Trophoblast cell (in vitro differentiated cells and primary cell): ENCODE measurements around the gene GAGE10.

Experiments used
- DNase-seq, 2 donors: peaks; one replicate each; pipeline ENCODE4 v3.0.0-alpha.2; 2016
- H2AFZ ChIP-seq: 2 replicates; pipeline ENCODE4 v1.6.1; 2013; ENCODE audit warnings: low read length, moderate library complexity, mild to moderate bottlenecking; ENCODE audit not compliant: insufficient read depth, poor library complexity
- H2AK5ac ChIP-seq: 2 replicates; pipeline ENCODE4 v1.6.1; 2013; ENCODE audit warnings: mild to moderate bottlenecking, low read length
- H2BK120ac ChIP-seq: 2 replicates; pipeline ENCODE4 v1.6.1; 2013; ENCODE audit warnings: low read length, mild to moderate bottlenecking, moderate library complexity; ENCODE audit not compliant: insufficient read depth, poor library complexity
- H2BK12ac ChIP-seq: 2 replicates; pipeline ENCODE4 v1.6.1; 2013; ENCODE audit warnings: mild to moderate bottlenecking, low read length, moderate library complexity
- H2BK5ac ChIP-seq: 2 replicates; pipeline ENCODE4 v1.6.1; 2013; ENCODE audit warnings: low read length, low read depth, moderate library complexity, mild to moderate bottlenecking; ENCODE audit not compliant: poor library complexity
- H3K14ac ChIP-seq: 2 replicates; pipeline ENCODE4 v1.6.1; 2013; ENCODE audit warnings: mild to moderate bottlenecking, low read length
- H3K18ac ChIP-seq: 2 replicates; pipeline ENCODE4 v1.6.1; 2013; ENCODE audit warnings: mild to moderate bottlenecking, low read length
- H3K23ac ChIP-seq: 2 replicates; pipeline ENCODE4 v1.6.1; 2013; ENCODE audit warnings: low read length
- H3K27ac ChIP-seq: 2 replicates; pipeline ENCODE4 v1.5.1; 2013; ENCODE audit warnings: low read depth, mild to moderate bottlenecking, inconsistent platforms, low read length, moderate library complexity
- H3K27me3 ChIP-seq: 2 replicates; pipeline ENCODE4 v1.6.1; 2013; ENCODE audit warnings: inconsistent platforms, mild to moderate bottlenecking, low read length, moderate library complexity; ENCODE audit not compliant: insufficient read depth
- H3K36me3 ChIP-seq, 2 experiments: 1 replicate in 1 of 2; 2 replicates in 1 of 2; pipeline ENCODE4 v1.6.1; 2013; ENCODE audit warnings: low read length in 2 of 2, mild to moderate bottlenecking in 2 of 2, moderate library complexity in 1 of 2; ENCODE audit not compliant: insufficient read depth in 2 of 2, control insufficient read depth in 1 of 2
- H3K4ac ChIP-seq: 2 replicates; pipeline ENCODE4 v1.6.1; 2013; ENCODE audit warnings: low read depth, mild to moderate bottlenecking, low read length, moderate library complexity
- H3K4me1 ChIP-seq, 2 experiments: 1 replicate in 1 of 2; 2 replicates in 1 of 2; pipeline ENCODE4 v1.6.1; 2013; ENCODE audit warnings: low read length in 2 of 2, mild to moderate bottlenecking in 2 of 2, moderate library complexity in 1 of 2; ENCODE audit not compliant: insufficient read depth in 2 of 2, control insufficient read depth in 1 of 2
- H3K4me2 ChIP-seq: 2 replicates; pipeline ENCODE4 v1.6.1; 2013; ENCODE audit warnings: inconsistent platforms, mild to moderate bottlenecking, low read length, moderate library complexity
- H3K4me3 ChIP-seq: 2 replicates; pipeline ENCODE4 v1.5.1; 2013; ENCODE audit warnings: mild to moderate bottlenecking, low read depth, low read length, inconsistent platforms
- H3K79me1 ChIP-seq: one replicate; pipeline ENCODE4 v1.6.1; 2013; ENCODE audit warnings: low read length
- H3K79me2 ChIP-seq: 2 replicates; pipeline ENCODE4 v1.6.1; 2013; ENCODE audit warnings: low read length, mild to moderate bottlenecking; ENCODE audit not compliant: control insufficient read depth, insufficient read depth, poor library complexity
- H3K9ac ChIP-seq: 2 replicates; pipeline ENCODE4 v1.6.1; 2013; ENCODE audit warnings: mild to moderate bottlenecking, low read length
- H3K9me3 ChIP-seq: 2 replicates; pipeline ENCODE4 v1.6.1; 2013; ENCODE audit warnings: low read depth, mild to moderate bottlenecking, control low read depth, inconsistent platforms, low read length; ENCODE audit not compliant: insufficient read depth
- H4K12ac ChIP-seq: 2 replicates; pipeline ENCODE4 v1.6.1; 2013; ENCODE audit warnings: low read depth, mild to moderate bottlenecking, low read length, moderate library complexity
- H4K8ac ChIP-seq: 2 replicates; pipeline ENCODE4 v1.6.1; 2013; ENCODE audit warnings: low read depth, mild to moderate bottlenecking, low read length, moderate library complexity
- H4K91ac ChIP-seq: one replicate; pipeline ENCODE4 v1.6.1; 2013; ENCODE audit warnings: low read depth, mild to moderate bottlenecking, low read length, moderate library complexity
- WGBS: extraction: QIAGEN DNeasy Blood & Tissue Kit; methylation state at CpG from one replicate; pipeline ENCODE4 v1.1.7; 2013; ENCODE audit warnings: missing lambda C conversion rate; ENCODE audit not compliant: insufficient read length, insufficient coverage; ENCODE audit errors: extremely low coverage; 5-methylcytosine and 5-hydroxymethylcytosine counted together

The GAGE10 gene

DNA sequence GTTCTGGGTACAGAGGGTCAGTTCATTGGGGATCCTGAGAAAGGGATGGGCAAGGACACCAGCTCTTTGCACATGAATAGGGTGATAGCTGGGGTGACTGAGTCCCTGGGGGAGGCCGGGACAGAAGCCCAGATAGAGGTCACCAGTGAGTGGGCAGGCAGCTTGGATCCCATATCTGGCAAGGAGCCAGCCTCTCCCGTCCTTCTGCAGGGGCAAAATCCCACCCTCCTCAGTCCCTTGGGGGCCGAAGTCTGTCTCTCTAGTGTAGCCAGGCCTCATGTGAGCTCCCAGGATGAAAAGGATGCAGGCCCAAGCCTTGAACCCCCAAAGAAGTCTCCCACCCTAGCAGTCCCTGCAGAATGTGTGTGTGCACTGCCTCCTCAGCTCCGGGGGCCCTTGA is 16.9 kb upstream of the GAGE10 start:
- no peak overlapping the region for H3K27ac ChIP-seq
- H4K91ac ChIP-seq: no peak overlapping the region
- H3K18ac ChIP-seq: no peak overlapping the region
- no CpG with 5 or more reads among the region's 4 CpGs for WGBS
- no peak for DNase-seq
- no peak overlapping the region for H3K4me3 ChIP-seq
- no peak overlapping the region for H4K8ac ChIP-seq
- H3K27me3 ChIP-seq: no peaks in the 10 kb centered on the region
- no peak overlapping the region for H3K4me2 ChIP-seq
- H2AK5ac ChIP-seq: no peak overlapping the region
- no peak overlapping the region for H3K14ac ChIP-seq
- H3K9ac ChIP-seq: no peak overlapping the region
- H3K4ac ChIP-seq: no peak overlapping the region
- no peaks in the 10 kb centered on the region for H3K79me2 ChIP-seq
- no peaks in the 10 kb centered on the region for H3K4me1 ChIP-seq
- H2AFZ ChIP-seq: no peak overlapping the region
- H3K23ac ChIP-seq: no peak overlapping the region
- no peak overlapping the region for H2BK120ac ChIP-seq
- H3K79me1 ChIP-seq: no peaks in the 10 kb centered on the region
- no peaks in the 10 kb centered on the region for H3K9me3 ChIP-seq
- no peak overlapping the region for H2BK5ac ChIP-seq
- no peak overlapping the region for H4K12ac ChIP-seq
- H2BK12ac ChIP-seq: no peak overlapping the region
- peaks cover 4 to 6% of the 10 kb centered on the region in 2 experiments for H3K36me3 ChIP-seq

GRCh38 chrX:49287665-49288064 is 15.8 kb upstream of the GAGE10 start:
- no peak overlapping the region for H4K8ac ChIP-seq
- no peaks in the 10 kb centered on the region for H3K9me3 ChIP-seq
- no peak overlapping the region for H2AFZ ChIP-seq
- H3K4me1 ChIP-seq: no peaks in the 10 kb centered on the region
- H3K79me2 ChIP-seq: no peaks in the 10 kb centered on the region
- H3K4me3 ChIP-seq: no peak overlapping the region
- no peaks in the 10 kb centered on the region for H3K79me1 ChIP-seq
- H4K91ac ChIP-seq: no peak overlapping the region
- H3K9ac ChIP-seq: no peak overlapping the region
- no peaks in the 10 kb centered on the region for H3K27me3 ChIP-seq
- no peak overlapping the region for H3K4ac ChIP-seq
- no peak overlapping the region for H2BK120ac ChIP-seq
- H2BK5ac ChIP-seq: no peak overlapping the region
- WGBS: no CpG with 5 or more reads among the region's 1 CpG
- H3K4me2 ChIP-seq: no peak overlapping the region
- H3K27ac ChIP-seq: no peak overlapping the region
- H3K18ac ChIP-seq: no peak overlapping the region
- no peak overlapping the region for H3K23ac ChIP-seq
- H4K12ac ChIP-seq: peak overlapping the region; percentile 30
- no peak overlapping the region for H2BK12ac ChIP-seq
- peaks cover 4 to 6% of the 10 kb centered on the region in 2 experiments for H3K36me3 ChIP-seq
- no peak for DNase-seq
- no peak overlapping the region for H2AK5ac ChIP-seq
- H3K14ac ChIP-seq: no peak overlapping the region

- Histone ChIP-seq H3K23ac (no peak overlapping the region), H2AK5ac (no peak overlapping the region), H3K4me3 (no peak overlapping the region), H3K9ac (no peak overlapping the region), H3K4me1 (no peaks in the 10 kb centered on the region), H4K91ac (no peak overlapping the region), H3K4me2 (no peak overlapping the region), H3K36me3 (peaks cover 4 to 6% of the 10 kb centered on the region in 2 experiments), H2BK120ac (no peak overlapping the region), H2BK5ac (no peak overlapping the region), H3K27ac (no peak overlapping the region), H4K12ac (no peak overlapping the region), H2AFZ (no peak overlapping the region), H3K79me1 (no peaks in the 10 kb centered on the region), H3K4ac (no peak overlapping the region), H2BK12ac (no peak overlapping the region), H4K8ac (no peak overlapping the region), H3K14ac (no peak overlapping the region), H3K27me3 (no peaks in the 10 kb centered on the region), H3K9me3 (no peaks in the 10 kb centered on the region), H3K18ac (no peak overlapping the region), H3K79me2 (no peaks in the 10 kb centered on the region)
- no CpG with 5 or more reads among the region's 7 CpGs for WGBS
- no peak for DNase-seq
These were observed 13.2 kb upstream of the GAGE10 start for GRCh38 chrX:49290215-49290614.

- no peak overlapping the region for H2AFZ ChIP-seq
- no CpG with 5 or more reads among the region's 11 CpGs for WGBS
- no peak overlapping the region for H3K27ac ChIP-seq
- DNase-seq: peak; percentile 10 to 65
- no peak overlapping the region for H3K4ac ChIP-seq
- H3K27me3 ChIP-seq: no peaks in the 10 kb centered on the region
- no peak overlapping the region for H3K18ac ChIP-seq
- H3K9ac ChIP-seq: no peak overlapping the region
- no peak overlapping the region for H3K4me2 ChIP-seq
- no peak overlapping the region for H4K12ac ChIP-seq
- no peak overlapping the region for H2BK12ac ChIP-seq
- no peaks in the 10 kb centered on the region for H3K9me3 ChIP-seq
- H3K4me3 ChIP-seq: no peak overlapping the region
- H3K14ac ChIP-seq: no peak overlapping the region
- no peak overlapping the region for H2BK5ac ChIP-seq
- H3K4me1 ChIP-seq: no peaks in the 10 kb centered on the region
- H2BK120ac ChIP-seq: no peak overlapping the region
- H3K36me3 ChIP-seq: no peaks in the 10 kb centered on the region
- H4K8ac ChIP-seq: no peak overlapping the region
- no peak overlapping the region for H3K23ac ChIP-seq
- no peaks in the 10 kb centered on the region for H3K79me1 ChIP-seq
- H4K91ac ChIP-seq: no peak overlapping the region
- H2AK5ac ChIP-seq: no peak overlapping the region
- no peaks in the 10 kb centered on the region for H3K79me2 ChIP-seq
These were observed 11.7 kb upstream of the GAGE10 start for GRCh38 chrX:49291615-49292337.
